Measurements from ENCODE around the gene GAB2. TPM values are rescaled to one million over a fixed set of nuclear protein-coding genes. Genes with fewer than 3 reads are reported as not detected.
A peak's percentile ranks its signal among the peaks of the same experiment; 100 is the strongest.

GAB2 gene
- total RNA-seq, 4 donors from 2014 or later: 13.4 to 28.4 (median 19.8) TPM

- WGBS: 97% methylated on average over 8 of the region's 8 CpGs
- peak in 1 of 2 donors; percentile 53 for DNase-seq (ENCODE audit: low spot score in 2 of 2)
- H3K4me3 ChIP-seq: no peak overlapping the region
- no peaks in the 10 kb centered on the region for H3K9me3 ChIP-seq
- H3K4me1 ChIP-seq: peaks cover 21% of the 10 kb centered on the region
- H3K36me3 ChIP-seq: no peaks in the 10 kb centered on the region
- H3K27ac ChIP-seq: no peak overlapping the region
- TF ChIP-seq POLR2AphosphoS5 (IDR thresholded peaks at IDR 0.05) (no peak), EP300 (IDR thresholded peaks at IDR 0.05) (no peak), POLR2A (IDR thresholded peaks at IDR 0.05) (no peak)
- TF ChIP-seq, protein P1, sequence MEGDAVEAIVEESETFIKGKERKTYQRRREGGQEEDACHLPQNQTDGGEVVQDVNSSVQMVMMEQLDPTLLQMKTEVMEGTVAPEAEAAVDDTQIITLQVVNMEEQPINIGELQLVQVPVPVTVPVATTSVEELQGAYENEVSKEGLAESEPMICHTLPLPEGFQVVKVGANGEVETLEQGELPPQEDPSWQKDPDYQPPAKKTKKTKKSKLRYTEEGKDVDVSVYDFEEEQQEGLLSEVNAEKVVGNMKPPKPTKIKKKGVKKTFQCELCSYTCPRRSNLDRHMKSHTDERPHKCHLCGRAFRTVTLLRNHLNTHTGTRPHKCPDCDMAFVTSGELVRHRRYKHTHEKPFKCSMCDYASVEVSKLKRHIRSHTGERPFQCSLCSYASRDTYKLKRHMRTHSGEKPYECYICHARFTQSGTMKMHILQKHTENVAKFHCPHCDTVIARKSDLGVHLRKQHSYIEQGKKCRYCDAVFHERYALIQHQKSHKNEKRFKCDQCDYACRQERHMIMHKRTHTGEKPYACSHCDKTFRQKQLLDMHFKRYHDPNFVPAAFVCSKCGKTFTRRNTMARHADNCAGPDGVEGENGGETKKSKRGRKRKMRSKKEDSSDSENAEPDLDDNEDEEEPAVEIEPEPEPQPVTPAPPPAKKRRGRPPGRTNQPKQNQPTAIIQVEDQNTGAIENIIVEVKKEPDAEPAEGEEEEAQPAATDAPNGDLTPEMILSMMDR (IDR thresholded peaks at IDR 0.05): no peak
- H3K27me3 ChIP-seq: no peaks in the 10 kb centered on the region
These were observed 223.8 kb downstream of the GAB2 start for GRCh38 chr11:78193806-78194205.

- no peak for DNase-seq (ENCODE audit: low spot score in 2 of 2)
- Histone ChIP-seq H3K27ac (no peak overlapping the region), H3K9me3 (no peaks in the 10 kb centered on the region), H3K4me1 (peaks cover 21% of the 10 kb centered on the region), H3K4me3 (no peak overlapping the region), H3K27me3 (no peaks in the 10 kb centered on the region), H3K36me3 (no peaks in the 10 kb centered on the region)
- TF ChIP-seq POLR2AphosphoS5 (IDR thresholded peaks at IDR 0.05) (no peak), EP300 (IDR thresholded peaks at IDR 0.05) (no peak), POLR2A (IDR thresholded peaks at IDR 0.05) (no peak)
- TF ChIP-seq, protein P1 (IDR thresholded peaks at IDR 0.05): no peak
- WGBS: 79% methylated on average over 4 of the region's 4 CpGs
These were observed 224.7 kb downstream of the GAB2 start for GRCh38 chr11:78192911-78193351.

GRCh38 chr11:78192223-78192719 lies 225.3 kb downstream of the GAB2 start:
- no peak overlapping the region for H3K27ac ChIP-seq
- DNase-seq (ENCODE audit: low spot score in 2 of 2): peak in 1 of 2 donors; percentile 49
- no peaks in the 10 kb centered on the region for H3K36me3 ChIP-seq
- WGBS: 87% methylated on average over 5 of the region's 6 CpGs
- TF ChIP-seq POLR2AphosphoS5 (IDR thresholded peaks at IDR 0.05) (no peak), POLR2A (IDR thresholded peaks at IDR 0.05) (no peak), EP300 (IDR thresholded peaks at IDR 0.05) (no peak)
- TF ChIP-seq, protein P1 (IDR thresholded peaks at IDR 0.05): no peak
- no peak overlapping the region for H3K4me3 ChIP-seq
- no peaks in the 10 kb centered on the region for H3K9me3 ChIP-seq
- H3K27me3 ChIP-seq: no peaks in the 10 kb centered on the region
- peaks cover 28% of the 10 kb centered on the region for H3K4me1 ChIP-seq

- Histone ChIP-seq H3K9me3 (no peaks in the 10 kb centered on the region), H3K27me3 (no peaks in the 10 kb centered on the region), H3K27ac (no peak overlapping the region), H3K4me1 (peaks cover 31% of the 10 kb centered on the region), H3K4me3 (no peak overlapping the region), H3K36me3 (no peaks in the 10 kb centered on the region)
- TF ChIP-seq POLR2A (IDR thresholded peaks at IDR 0.05): no peak
- TF ChIP-seq, protein P1 (IDR thresholded peaks at IDR 0.05): no peak
- no peak for TF ChIP-seq POLR2AphosphoS5 (IDR thresholded peaks at IDR 0.05)
- TF ChIP-seq EP300 (IDR thresholded peaks at IDR 0.05): no peak
- 93% methylated on average over 14 of the region's 14 CpGs for WGBS
- peak; percentile 49 to 62 for DNase-seq (ENCODE audit: low spot score in 2 of 2)
These were observed 226.6 kb downstream of the GAB2 start for GRCh38 chr11:78190871-78191538.

- no peaks in the 10 kb centered on the region for H3K27me3 ChIP-seq
- no peaks in the 10 kb centered on the region for H3K36me3 ChIP-seq
- DNase-seq (ENCODE audit: low spot score in 2 of 2): peak; percentile 40 to 42
- H3K27ac ChIP-seq: no peak overlapping the region
- no peak overlapping the region for H3K4me3 ChIP-seq
- no peaks in the 10 kb centered on the region for H3K9me3 ChIP-seq
- 60% methylated on average over 3 of the region's 3 CpGs for WGBS
- TF ChIP-seq POLR2A (IDR thresholded peaks at IDR 0.05): no peak
- TF ChIP-seq, protein P1 (IDR thresholded peaks at IDR 0.05): no peak
- no peak for TF ChIP-seq EP300 (IDR thresholded peaks at IDR 0.05)
- no peak for TF ChIP-seq POLR2AphosphoS5 (IDR thresholded peaks at IDR 0.05)
- peaks cover 31% of the 10 kb centered on the region for H3K4me1 ChIP-seq
These were observed 227.2 kb downstream of the GAB2 start for GRCh38 chr11:78190374-78190773.

All from suprapubic skin (tissue), 4 donors.